CD4-positive, alpha-beta T cell treated with Interleukin-4 for 1 hour (primary cell): ENCODE measurements around the gene PHLDA3.
A peak's percentile ranks its signal among the peaks of the same experiment; 100 is the strongest.
"Not testable (repeated sequence)": the region's sequence is repeated elsewhere in the genome, so short reads cannot be mapped to it uniquely, and the experiment has no call there.

Source experiments
- DNase-seq, 2 donors: peaks; one replicate each; pipeline ENCODE4 v3.0.0-alpha.2; 2020 to 2022

The PHLDA3 gene

DNA sequence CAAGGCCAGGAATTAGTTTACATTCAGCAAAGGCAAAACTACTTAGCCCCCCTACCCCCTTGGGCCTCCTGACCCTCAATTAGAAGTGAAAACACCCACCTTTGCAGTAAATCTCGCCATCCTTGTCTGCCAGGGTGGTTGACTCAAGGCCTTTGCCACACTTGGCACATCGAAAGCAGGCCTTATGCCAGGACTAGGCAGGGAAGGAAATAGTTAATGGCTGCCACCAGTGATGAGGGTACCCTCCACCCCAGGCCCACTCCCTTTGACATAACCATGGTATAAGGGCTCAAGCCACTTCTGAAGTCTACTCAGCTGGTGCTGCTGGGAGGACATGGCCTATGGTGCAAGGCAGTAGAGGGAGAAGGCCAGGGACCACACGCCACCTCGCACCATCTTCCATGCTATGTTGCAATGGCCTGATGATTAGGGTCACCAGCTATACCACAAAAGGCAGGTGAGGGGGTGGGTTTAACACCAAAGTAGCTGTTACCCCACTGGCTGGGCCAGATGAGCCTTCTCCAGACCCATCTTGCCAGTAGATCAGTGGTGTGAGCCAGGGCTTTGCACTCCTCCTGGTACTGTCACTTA lies 16.3 kb upstream of the PHLDA3 start:
- no peak for DNase-seq

DNA sequence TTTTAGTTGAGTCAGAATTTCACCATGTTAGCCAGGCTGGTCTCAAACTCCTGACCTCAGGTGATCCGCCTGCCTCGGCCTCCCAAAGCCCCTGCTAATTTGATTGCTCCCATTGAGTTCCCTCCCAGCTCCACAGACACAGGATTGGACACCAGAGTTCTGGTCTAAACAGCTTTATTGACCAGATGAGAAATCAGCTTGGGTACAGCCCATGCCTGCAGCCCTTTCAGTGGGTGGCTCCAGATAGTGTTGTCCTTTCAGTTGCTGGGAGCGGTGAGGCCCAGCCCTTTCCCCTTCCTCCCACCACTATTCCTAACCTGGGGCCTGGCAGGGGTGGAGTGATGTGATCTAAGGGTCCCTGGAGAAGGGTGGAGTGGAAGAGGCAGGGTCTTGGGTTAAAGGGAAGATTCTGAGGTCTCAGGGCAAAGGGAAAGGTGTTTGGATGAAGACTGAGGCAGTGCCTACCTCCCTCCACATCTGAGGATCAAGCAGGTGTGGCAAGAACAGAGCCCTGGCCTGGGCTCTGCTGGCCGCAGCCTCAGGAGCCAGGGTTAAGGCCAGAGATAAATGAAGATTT lies 14.5 kb upstream of the PHLDA3 start:
- no peak for DNase-seq

DNA sequence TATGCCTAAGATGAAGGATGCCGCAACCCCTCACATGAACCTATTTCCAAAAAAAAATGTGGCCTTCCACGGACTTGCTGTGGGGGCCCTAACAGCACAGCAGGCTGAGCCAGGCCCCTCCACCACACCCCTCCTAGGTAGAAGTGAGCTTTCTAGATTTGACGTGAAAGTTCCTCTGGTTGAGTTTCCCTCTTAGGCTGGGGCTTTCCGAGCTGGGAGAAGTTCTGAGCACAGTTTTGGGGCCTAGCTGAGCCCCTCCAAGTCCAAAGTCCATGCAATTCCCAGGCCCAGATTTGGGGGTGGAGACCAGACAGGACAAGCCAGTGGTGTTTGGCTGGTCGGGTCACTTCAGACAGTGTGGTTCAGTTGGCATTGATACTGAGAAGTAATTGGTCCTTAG lies 13.8 kb upstream of the PHLDA3 start:
- no peak for DNase-seq

DNA sequence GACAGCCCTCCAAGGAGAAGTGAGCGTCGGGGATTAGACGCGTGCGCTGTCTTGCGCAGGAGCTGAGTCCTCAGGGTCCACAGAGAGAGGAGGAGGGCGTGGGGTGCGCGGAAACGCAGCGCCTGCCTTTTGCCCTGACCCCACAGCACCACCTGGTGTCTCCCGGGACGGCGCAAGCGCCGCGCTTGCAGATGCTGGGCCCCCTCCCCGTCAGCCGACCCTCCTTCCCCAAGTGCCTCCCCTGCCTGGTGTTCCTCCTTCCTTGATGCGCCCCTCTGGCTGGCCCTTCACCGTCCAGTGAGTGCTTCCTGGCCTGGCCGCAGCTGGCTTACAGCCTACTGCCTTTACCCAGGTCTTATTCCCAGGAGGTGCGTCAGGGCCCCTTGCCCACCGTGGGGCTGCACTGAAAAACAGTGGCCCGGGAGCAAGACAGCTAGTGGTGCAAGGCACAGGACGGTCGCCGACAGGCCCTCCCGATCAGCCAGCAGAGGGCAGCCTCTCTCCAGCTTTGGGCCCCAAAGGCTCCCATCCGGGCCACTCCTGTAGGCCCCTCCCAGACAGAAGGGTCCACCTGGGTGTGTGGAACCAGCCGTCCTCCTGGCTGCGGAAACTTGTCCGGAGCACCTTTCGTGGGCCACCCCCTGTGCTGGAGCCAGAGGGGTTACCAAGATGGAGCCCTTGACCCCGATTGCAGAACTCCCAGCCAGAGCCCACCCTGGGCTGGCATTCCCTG lies 12.9 kb upstream of the PHLDA3 start:
- peak; percentile 83 to 84 for DNase-seq

DNA sequence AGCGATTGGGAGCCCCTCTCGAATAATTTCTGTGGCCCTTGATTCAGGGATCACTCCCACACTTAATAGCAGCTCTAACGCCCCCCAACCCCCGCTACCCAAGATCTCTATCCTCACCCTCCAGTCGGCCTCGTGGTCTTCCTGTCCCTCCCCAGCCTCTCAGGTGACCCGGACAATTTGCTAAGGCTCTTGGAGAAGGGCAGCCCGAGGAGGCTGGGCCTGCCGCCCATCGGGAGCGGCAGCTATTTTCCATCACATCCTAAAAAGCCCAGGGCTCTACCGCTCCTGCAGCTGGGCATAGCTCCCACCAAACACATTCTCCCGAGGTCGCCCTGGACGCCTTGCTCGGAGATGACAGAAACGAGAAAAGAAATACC lies 12.0 kb upstream of the PHLDA3 start:
- DNase-seq, result no peak

DNA sequence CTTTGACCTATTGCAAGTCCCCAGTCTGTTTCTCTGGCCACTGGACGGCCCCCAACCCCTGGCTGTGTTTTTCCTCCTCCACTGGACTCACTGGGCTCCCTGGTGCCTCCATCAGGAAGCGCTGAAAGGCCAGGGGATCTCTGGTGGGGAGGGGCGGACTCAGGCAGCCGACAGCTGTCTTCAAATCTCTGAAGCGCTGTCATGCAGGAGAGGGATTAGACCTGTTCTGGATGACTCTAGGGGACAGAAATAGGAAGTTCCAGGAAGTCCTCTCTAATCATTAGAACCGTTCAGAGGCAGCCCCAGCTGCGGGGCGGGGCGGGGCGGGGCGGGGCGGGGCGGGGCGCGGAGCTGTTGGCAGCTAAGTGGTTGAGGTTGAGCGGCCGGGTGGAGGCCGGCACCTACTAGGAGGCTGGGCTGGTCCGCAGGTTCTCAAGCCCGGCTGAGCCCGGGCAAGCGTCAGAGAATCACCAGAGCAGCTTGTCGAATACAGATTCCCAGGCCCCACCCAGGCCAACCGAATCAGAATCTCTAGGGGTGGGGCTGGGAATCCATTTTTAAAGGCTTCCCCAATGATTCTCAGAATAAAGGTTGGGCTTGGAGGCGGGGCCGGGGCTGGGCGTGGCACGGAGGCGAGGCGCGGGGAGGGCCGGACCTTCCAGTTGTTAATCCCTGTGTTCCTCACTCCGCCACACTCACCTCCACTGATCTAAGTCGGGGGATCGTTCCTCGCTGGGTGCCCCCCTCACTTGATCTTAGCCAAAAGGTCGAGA lies 11.4 kb upstream of the PHLDA3 start:
- DNase-seq, result peak; percentile 62 to 73

DNA sequence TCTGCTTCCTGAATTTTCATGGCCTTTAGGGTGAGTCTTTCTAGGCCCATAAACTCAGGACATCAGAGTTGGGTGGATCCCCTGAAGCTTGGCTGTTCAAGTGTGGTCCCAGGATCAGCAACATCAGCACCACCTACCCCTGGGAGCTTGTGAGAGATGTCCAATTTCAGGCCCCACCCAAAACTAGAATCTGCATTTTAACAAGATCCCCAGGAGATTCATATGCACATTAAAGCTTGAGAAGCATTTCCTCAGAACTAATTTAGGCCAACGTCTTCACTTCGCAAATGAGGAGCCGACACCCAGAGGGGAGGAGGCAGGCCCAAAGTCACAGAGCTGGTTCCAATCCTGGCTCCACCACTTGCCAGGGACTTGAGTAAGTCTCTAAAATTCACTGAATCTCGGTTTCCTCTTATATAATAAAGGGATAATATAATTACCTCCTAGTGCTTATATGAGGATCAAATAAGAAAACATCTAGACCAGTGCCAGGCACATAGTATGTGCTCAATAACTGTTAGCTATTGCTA lies 10.3 kb upstream of the PHLDA3 start:
- no peak for DNase-seq

DNA sequence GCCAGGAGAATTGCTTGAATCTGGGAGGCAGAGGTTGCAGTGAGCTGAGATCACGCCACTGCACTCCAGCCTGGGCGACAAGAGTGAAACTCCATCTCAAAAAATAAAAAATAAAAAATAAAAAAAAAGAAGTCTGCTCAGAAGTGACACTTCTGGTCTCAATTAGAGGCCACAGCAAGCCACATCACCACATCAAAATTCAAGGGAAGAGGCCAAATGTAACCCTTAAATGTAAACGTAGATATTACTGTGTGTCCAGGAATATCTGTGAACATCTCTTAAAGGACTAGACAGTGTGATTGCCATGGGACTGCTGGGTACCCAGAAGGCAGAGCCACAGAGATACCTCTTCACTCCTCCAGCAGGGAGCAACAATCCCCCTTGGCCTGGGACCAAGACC lies 9.7 kb upstream of the PHLDA3 start:
- DNase-seq, result not testable (repeated sequence)

DNA sequence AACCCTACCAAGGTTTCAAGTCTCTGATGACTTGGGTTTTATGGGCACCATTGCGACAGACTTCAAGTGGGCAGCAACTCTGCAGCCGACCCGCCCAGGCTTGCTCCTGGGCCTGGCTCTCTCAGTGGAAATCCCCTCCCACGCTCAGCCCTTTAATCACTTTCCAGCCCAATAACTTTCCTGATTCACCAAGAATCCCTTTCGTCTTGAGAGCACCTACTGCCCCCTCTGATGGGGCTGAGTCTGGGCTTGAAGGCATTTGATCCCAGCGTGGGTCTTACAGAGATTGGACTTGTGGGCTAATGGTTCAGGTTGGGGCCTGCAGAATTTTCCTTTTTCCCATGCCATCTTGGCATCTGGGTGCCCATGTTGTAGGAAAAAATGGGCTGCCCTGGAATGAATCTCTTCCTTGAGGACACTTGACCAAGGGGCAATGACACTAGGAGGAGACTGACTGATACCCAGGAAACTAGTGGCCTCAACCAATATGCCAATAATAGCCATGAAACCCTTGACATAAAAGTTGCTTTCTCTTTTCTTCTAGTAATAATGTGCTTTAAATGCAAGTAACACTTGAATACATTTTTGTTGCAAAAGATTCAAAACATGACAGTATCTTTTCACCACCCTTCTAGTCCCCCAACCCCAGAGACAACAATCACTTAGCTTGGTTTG lies 7.8 kb upstream of the PHLDA3 start:
- no peak for DNase-seq

DNA sequence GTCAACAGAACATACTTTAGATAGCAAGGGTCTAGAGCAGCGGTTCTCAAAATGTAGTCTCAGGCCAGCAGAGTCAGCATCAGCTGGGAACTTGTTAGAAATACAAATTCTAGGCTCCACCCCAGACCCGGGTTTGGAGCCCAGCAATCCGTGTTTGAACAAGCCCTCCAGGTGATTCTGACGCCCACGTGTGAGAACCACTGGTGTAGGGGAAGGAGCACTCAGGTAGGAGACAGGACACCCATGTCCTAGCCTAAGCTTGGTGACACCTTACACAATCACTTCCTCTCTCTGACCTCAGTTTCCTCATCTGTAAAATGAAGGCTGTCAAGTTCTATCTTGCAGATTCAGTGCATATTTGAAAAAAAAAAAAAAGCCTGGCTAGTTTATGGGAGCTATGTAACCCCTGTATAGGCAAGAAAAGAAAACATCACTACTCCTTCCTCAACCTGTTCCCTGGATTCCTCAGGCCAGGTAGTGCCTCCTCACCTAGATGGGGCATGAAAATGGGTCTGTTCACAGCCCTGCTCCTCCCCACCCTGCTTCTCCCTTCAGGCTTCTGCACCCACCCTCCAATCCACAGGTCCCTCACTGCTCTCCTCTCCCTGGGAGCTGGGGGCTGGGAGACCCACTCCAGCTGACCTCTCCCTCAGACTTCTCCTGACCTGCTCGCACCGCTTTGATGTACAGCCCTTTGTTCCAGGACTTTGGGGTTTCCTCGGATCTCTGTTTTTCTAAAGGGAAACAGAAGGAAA lies 7.1 kb upstream of the PHLDA3 start:
- no peak for DNase-seq

DNA sequence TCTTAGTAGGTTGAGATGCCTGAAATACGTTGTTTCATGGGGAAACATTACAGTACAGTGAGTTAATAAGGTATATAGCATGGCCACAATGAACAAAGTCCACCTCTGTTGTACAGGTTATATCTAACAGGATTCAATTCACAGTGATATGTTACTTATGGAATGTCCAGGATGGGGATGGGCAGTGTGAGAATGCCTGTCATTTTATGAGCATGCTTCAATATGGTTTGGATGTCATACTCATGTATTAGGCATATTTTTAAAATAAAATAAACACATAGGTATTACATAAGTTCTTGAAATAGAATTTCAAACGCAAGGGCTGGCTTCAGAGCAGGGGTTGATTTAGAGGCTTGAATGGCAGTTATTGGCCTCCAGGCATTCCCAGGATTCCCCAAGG lies 6.1 kb upstream of the PHLDA3 start:
- no peak for DNase-seq

DNA sequence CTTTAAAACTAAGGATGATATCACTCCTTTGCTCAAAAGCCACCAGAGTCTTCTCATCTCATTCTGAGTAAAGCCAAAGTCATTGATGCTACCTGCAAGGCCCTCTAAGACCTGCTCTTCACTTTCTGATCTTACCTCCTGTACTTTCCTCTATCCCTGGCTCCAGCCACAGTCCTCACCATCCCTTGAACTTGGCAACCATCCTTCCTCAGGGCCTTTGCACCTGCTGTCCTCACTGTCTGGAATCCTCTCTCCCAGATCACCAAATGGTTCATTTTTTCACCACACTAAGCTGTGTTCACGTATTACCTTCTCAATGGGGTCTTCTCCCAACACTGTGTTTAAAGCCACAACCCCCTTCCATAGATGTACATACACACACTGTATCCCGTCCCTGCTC lies 4.3 kb upstream of the PHLDA3 start:
- DNase-seq, result no peak

DNA sequence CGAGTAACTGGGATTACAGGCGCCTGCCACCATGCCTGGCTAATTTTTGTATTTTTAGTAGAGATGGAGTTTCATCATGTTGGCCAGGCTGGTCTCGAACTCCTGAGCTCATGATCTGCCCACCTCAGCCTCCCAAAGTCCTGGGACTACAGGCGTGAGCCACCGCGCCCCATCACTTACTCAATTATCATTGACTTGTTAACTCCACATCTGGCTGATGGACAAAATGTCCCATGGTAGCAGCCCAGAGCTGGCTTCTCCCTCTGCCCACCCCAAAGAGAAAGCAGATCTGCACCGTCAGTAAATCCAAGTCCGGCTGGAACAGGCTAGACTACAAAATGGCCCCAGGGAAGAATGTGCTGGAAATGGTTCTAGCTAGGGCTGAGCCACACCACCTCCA lies 3.3 kb upstream of the PHLDA3 start:
- DNase-seq, result not testable (repeated sequence)

DNA sequence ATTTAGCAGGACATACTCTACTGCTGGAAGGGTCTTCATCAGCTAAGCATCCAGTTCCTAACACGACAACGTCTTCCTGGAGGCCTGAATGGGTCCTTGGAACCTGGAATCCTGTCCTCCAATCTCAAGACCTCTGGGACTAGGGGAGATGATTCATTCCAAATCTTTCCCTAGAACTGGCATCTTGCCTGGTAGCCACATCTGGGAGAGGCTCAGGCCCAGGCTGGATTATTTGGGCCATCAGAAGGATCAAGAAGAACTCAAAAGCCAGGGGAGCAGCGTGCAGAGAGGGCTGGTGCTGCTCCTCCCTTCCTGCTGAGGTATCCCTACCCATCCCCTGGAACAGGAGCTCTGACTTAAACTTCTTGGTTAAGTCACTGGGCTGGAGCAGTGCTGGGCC lies 2.8 kb upstream of the PHLDA3 start:
- DNase-seq, result no peak

DNA sequence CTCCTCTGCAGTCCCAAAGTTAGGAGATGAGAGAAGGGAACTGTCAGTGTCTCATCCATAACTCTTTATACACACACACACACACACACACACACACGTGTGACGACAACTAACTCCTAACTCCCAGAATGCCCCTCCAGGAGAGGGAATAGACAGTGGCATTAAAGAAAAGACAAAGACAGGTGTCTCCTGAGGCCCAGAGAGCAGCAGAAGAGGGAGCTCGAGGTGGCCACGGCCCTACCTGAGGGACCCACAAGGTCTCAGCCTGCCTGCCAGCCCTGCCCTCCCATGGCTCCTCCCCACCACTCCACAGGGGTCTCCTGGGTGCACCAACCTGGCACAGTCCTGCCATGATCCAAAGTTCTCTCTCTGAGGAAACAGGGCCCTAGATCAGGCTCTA lies 1.6 kb upstream of the PHLDA3 start:
- no peak for DNase-seq

DNA sequence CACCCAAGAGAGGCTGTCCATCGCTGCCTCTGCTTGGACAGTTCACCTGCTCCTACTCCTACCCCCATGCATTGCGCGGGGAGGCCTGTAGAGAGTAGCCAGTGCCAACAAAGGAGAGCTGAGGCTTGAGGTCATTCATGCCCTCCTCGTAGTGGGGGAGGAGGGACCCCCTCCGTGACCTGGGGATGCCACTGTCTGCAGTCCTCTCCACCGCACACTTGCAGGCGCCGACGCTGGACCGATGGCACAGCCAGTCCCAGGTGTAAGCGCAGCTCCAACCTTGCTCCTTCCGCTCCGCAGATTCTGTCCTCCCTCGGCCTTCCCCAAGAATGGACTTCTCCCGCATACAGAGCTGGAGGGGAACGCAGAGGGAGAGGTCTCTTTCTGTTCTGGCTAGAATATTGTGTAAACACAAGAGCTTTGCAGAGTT lies 672 bp upstream of the PHLDA3 start:
- DNase-seq, result no peak

DNA sequence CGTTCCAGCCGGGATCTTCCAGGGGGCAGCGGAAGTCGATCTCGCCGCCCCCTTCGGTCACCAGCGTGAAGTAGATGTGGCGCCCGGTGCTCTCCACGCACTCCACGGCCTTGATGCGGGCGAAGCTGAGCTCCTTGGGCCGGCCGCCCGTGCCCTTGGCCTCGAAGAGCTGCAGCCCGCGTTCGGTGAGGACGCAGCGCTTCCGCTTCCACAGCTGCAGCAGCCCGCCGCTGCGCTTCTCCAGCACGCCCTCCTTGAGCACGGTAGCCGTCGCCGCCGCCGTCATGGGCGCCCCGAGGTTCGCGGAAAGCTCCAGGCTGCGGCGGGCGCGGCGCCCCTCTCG lies 516 bp downstream of the PHLDA3 start:
- DNase-seq, result no peak

DNA sequence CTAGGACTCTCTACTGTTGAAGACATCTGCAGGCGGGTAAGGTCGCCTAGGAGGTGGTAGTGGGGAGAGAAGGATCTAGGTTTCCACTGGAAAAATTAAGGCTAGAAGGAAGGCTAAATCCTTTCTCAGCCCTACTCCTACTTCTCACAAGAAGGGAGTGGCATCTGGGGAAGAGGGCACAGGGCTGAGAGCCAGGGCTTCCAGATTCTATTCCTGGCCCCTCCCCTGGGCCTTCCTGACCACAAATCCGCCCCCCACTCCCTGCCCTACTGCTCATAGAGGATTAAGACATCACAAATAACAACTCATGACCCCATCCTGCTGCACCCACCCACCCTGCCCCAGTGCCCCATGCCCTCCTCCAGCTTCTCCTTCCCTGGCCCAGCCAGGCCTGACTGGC lies 2.5 kb downstream of the PHLDA3 start:
- DNase-seq, result no peak

DNA sequence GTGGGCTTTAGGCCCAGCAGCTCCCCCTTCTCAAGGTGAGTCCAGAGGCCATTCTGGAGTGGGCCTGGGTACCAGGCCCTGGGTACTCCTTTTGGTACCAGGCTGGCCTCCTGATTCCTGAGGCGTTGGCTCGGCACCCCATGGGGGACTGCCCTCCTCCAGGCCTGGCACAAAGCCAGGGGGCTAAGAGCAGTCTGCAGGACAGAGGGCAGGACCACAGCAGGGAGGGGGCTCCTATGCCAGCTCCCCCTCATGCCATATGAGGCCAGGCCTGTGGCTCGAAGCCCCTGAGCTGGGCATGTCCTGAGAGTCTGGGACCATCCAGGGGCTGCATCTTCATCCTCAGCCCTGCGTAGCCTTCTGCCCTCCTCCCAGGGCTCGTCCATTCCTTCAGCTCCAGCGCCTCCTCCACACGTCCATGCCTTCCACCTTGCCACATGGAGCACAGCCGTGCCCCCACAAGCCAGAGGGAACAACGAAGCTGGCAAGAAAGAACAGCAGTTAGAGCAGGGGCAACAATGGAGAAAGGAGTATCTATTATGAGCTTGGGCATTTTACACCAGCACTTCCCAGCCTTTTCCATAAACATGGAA lies 3.2 kb downstream of the PHLDA3 start:
- DNase-seq, result no peak

DNA sequence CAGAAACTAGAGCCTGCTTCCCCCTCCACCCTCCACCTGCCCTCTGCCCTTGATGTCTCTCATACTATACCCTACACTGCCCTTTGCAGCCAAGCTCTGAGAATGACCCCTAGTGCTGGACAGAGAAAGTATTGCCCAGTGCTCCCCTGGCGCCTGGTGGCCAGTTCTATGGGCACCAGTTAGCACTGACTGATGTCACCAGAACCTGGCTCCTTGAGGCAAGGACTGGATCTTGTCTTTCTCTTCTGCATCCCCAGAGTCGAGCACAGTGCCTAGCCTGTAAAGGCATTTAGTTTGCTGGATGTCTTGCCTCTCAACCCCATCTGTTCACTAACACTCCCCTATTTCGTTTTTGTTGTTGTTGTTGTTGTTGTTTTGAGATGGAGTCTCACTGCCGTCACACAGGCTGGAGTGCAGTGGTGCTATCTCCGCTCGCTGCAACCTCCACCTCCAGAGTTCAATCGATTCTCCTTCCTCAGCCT lies 5.9 kb downstream of the PHLDA3 start:
- DNase-seq, result no peak

DNA sequence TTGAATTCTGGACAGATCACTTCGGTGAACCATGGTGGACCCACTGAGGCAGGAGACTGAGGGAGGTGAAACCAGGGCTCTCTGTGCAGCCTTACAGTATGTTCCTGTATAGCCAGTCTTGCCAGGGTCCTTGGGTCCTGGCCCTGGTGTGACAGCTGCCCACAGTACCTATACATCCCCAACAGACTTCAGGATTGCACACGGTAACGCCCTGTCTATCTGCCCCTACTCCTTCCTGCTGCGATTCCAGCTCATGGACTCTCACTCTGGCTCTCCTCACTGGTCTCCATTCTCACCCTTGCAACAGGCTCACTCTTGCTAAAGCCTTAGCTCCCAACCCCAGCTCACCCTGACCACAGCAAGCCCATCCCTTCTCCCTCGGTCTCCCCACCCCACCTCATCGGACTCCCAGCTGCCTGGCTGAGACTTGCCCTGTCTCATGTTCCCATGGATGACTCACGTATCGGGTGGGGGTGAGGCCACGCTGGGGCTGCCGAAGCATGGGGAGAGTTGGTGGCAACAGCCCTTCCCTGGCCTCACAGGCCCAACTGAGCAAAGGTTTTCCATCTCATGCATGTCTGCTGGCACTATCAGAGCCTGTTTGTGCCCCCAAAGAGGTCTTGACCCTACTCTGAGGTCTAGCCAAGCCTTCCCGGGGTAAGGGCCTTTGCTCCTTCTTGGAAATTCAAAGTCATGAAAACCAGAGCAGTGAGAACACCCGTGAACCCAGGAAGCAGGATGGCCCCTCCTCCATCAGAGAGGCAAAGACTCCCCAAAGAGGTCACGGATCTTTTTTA lies 7.1 kb downstream of the PHLDA3 start:
- DNase-seq, result no peak
